ENCODE data around the gene TBX6.
"Not testable (repeated sequence)": the region's sequence is repeated elsewhere in the genome, so short reads cannot be mapped to it uniquely, and the experiment has no call there.

The TBX6 gene

GRCh38 chr16:30046588-30046987 lies 45.1 kb downstream of the TBX6 start:
- in situ Hi-C loops (cut with MboI; ENCODE audit: low sequenced_read_pairs) = no loop called here

- in situ Hi-C loops (cut with MboI; ENCODE audit: low sequenced_read_pairs) = no loop called here
These were observed 45.5 kb downstream of the TBX6 start for GRCh38 chr16:30046178-30046577.

GRCh38 chr16:30041841-30042240 lies 49.9 kb downstream of the TBX6 start:
- in situ Hi-C loops (cut with MboI; ENCODE audit: low sequenced_read_pairs) = no loop called here

- in situ Hi-C loops (cut with MboI; ENCODE audit: low sequenced_read_pairs) = not testable (repeated sequence)
These were observed 51.0 kb downstream of the TBX6 start for GRCh38 chr16:30040690-30041089.

- in situ Hi-C loops (cut with MboI; ENCODE audit: low sequenced_read_pairs) = no loop called here
These were observed 51.5 kb downstream of the TBX6 start for GRCh38 chr16:30040221-30040620.
